ENCODE measurements around the gene VOPP1. TPM values are rescaled to one million over a fixed set of nuclear protein-coding genes. Genes with fewer than 3 reads are reported as not detected.

Gene VOPP1
- total RNA-seq, 2 donors from 2014 or later, result 70.3 to 73.4 TPM

DNA sequence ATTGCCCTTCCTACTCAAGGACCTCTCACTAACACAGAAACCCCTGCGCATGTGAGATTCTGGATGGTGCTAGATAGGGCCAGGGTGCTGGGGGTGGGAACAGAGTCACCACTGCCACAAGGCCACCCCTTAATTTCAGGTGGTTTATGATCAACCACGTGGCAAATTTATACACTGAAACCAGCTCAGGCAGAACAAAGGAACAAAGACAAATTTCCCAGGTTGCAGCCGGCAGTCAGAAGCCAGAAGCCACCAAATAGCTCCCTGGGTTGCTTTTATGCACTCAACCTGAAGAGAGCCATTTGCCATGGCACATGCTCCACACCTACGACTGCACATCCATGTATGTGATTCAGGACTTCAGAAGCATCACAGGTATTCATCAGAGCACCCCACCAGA is 2.5 kb downstream of the VOPP1 start:
- H3K27ac ChIP-seq, result peak overlapping the region; percentile 46
- peaks cover 14% of the 10 kb centered on the region for H3K4me1 ChIP-seq
- H3K27me3 ChIP-seq, result no peaks in the 10 kb centered on the region
- DNase-seq, result no peak
- intact Hi-C loops (cut with DNase I), result no loop called here
- TF ChIP-seq, protein P1, sequence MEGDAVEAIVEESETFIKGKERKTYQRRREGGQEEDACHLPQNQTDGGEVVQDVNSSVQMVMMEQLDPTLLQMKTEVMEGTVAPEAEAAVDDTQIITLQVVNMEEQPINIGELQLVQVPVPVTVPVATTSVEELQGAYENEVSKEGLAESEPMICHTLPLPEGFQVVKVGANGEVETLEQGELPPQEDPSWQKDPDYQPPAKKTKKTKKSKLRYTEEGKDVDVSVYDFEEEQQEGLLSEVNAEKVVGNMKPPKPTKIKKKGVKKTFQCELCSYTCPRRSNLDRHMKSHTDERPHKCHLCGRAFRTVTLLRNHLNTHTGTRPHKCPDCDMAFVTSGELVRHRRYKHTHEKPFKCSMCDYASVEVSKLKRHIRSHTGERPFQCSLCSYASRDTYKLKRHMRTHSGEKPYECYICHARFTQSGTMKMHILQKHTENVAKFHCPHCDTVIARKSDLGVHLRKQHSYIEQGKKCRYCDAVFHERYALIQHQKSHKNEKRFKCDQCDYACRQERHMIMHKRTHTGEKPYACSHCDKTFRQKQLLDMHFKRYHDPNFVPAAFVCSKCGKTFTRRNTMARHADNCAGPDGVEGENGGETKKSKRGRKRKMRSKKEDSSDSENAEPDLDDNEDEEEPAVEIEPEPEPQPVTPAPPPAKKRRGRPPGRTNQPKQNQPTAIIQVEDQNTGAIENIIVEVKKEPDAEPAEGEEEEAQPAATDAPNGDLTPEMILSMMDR (IDR thresholded peaks at IDR 0.05), result no peak
- H3K36me3 ChIP-seq, result no peaks in the 10 kb centered on the region
- H3K4me3 ChIP-seq, result no peak overlapping the region
- no peaks in the 10 kb centered on the region for H3K9me3 ChIP-seq
- peak overlapping the region in 1 of 2 donors; percentile 51 for H3K9ac ChIP-seq (ENCODE audit: low read depth in 2 of 2, low read length in 2 of 2)

DNA sequence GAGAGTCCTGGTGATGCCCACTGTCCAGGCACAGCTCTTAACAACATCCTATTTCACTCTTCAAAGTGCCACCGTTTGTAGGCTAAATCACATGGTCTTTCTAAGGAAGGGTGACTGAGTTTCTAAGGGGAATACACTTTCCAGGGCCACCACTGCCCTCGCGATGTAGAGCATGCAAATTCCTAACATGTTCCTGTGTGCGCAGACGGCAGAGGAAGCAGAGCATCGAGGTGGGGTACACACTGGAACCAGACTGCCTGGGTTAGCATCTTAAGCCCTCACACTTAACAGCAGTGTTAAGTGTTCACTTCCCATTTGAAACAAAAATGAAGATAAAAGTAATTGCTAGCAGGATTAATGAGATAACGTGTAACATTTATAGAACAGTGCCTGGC is 3.0 kb downstream of the VOPP1 start:
- H3K27me3 ChIP-seq, result no peaks in the 10 kb centered on the region
- H3K36me3 ChIP-seq, result no peaks in the 10 kb centered on the region
- intact Hi-C loops (cut with DNase I), result no loop called here
- H3K9ac ChIP-seq (ENCODE audit: low read depth in 2 of 2, low read length in 2 of 2), result peak overlapping the region; percentile 36 to 39
- TF ChIP-seq, protein P1 (IDR thresholded peaks at IDR 0.05), result no peak
- H3K4me3 ChIP-seq, result no peak overlapping the region
- peaks cover 14% of the 10 kb centered on the region for H3K4me1 ChIP-seq
- H3K27ac ChIP-seq, result peak overlapping the region; percentile 46
- no peaks in the 10 kb centered on the region for H3K9me3 ChIP-seq
- DNase-seq, result no peak

- Histone ChIP-seq H3K9ac (ENCODE audit: low read depth in 2 of 2, low read length in 2 of 2) (peak overlapping the region; percentile 36 to 39), H3K4me1 (peaks cover 14% of the 10 kb centered on the region), H3K4me3 (no peak overlapping the region), H3K36me3 (no peaks in the 10 kb centered on the region), H3K27me3 (no peaks in the 10 kb centered on the region), H3K9me3 (no peaks in the 10 kb centered on the region), H3K27ac (peak overlapping the region; percentile 46)
- DNase-seq, result no peak
- intact Hi-C loops (cut with DNase I), result no loop called here
- TF ChIP-seq, protein P1 (IDR thresholded peaks at IDR 0.05), result no peak
Observed at GRCh38 chr7:55568613-55569268, 3.6 kb downstream of the VOPP1 start.

DNA sequence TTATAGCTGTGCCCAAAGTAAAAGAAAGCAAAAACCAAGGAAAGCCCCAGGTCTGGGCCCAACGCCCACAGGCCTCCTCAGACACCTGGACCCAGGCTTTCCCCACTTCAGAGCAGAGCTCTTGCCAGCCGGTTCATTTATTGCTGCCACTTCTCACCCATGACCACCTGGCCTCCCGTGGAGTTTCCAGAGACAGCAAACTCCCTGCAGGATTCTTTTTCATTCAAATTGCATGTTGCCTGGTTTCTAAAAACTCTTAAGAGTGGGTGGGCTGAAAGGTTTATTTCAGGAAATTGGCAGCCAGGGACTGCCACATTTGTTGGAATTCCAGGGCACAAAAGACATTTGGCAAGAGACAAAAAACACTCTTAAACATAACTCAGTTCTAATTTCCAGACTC is 4.7 kb downstream of the VOPP1 start:
- Histone ChIP-seq H3K9ac (ENCODE audit: low read depth in 2 of 2, low read length in 2 of 2) (peak overlapping the region in 1 of 2 donors; percentile 2), H3K27me3 (no peaks in the 10 kb centered on the region), H3K27ac (no peak overlapping the region), H3K4me3 (no peak overlapping the region), H3K4me1 (peaks cover 3% of the 10 kb centered on the region), H3K9me3 (no peaks in the 10 kb centered on the region), H3K36me3 (no peaks in the 10 kb centered on the region)
- peak; percentile 18 for DNase-seq
- intact Hi-C loops (cut with DNase I), result no loop called here
- TF ChIP-seq, protein P1 (IDR thresholded peaks at IDR 0.05), result no peak

DNA sequence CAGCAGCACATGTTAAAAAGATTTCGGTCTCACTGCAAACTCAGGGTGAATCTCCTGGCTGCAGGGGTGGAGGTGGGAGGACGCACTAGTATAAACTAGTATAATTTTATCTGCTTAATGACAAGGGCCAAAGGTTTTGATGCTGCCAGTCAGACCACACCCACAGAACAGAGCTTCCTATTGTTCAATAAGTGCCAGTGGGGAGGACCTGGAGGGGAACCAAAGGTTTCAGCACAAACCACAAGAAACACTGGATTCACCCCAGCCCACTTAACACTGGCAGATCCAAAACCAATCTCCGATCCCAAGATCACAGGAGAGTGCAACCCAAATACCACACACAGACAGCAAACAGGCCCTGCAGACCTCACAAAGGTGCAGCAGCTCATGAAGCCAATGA is 6.6 kb downstream of the VOPP1 start:
- TF ChIP-seq, protein P1 (IDR thresholded peaks at IDR 0.05), result no peak
- H3K36me3 ChIP-seq, result no peaks in the 10 kb centered on the region
- peaks cover 3% of the 10 kb centered on the region for H3K4me1 ChIP-seq
- H3K9ac ChIP-seq (ENCODE audit: low read depth in 2 of 2, low read length in 2 of 2), result no peak overlapping the region
- H3K9me3 ChIP-seq, result no peaks in the 10 kb centered on the region
- no peaks in the 10 kb centered on the region for H3K27me3 ChIP-seq
- no peak for DNase-seq
- no peak overlapping the region for H3K4me3 ChIP-seq
- no peak overlapping the region for H3K27ac ChIP-seq
- intact Hi-C loops (cut with DNase I), result no loop called here
